PC-3 (cell line): Measurements from ENCODE around the gene BEX4.

Experiments
- EZH2 ChIP-seq: fragments of 300-600 bp; sonication (generic); IDR thresholded peaks from one replicate; pipeline ENCODE4 v1.6.1; 2017; ENCODE audit warnings: antibody characterized with exemption, mild to moderate bottlenecking, low read length; ENCODE audit not compliant: unreplicated experiment
- EZH2phosphoT487 ChIP-seq: fragments of 300-600 bp; sonication (generic); IDR thresholded peaks from 2 replicates; pipeline ENCODE4 v1.6.1; 2018; ENCODE audit warnings: mild to moderate bottlenecking, antibody characterized with exemption, low read length, borderline replicate concordance
- TF ChIP-seq, protein P1 (sequence below): fragments of 300-600 bp; sonication (generic); conservative IDR thresholded peaks from 2 replicates; pipeline ENCODE4 v1.5.1; 2017; ENCODE audit warnings: antibody characterized with exemption, low read depth, mild to moderate bottlenecking, low read length

DNA sequence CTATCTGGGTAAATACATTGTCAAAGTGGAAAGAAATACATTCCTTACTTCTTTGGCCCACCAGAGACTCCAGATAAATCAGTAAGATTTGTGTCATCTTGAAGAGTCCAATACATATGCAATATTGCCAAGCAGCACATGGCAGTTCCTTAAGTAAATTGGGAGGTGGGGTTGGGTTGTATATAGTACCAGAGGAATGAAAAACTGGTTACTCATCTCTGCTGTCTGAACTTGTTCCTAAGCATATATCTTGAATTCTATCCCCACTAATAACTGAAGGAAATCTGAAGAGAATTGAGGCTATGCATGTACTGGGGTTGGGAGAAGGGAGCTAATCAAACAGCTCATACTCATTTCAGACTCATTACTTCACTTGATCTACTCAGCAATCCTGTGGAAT lies 25.2 kb downstream of the BEX4 start:
- no peak for TF ChIP-seq EZH2phosphoT487
- TF ChIP-seq, protein P1, sequence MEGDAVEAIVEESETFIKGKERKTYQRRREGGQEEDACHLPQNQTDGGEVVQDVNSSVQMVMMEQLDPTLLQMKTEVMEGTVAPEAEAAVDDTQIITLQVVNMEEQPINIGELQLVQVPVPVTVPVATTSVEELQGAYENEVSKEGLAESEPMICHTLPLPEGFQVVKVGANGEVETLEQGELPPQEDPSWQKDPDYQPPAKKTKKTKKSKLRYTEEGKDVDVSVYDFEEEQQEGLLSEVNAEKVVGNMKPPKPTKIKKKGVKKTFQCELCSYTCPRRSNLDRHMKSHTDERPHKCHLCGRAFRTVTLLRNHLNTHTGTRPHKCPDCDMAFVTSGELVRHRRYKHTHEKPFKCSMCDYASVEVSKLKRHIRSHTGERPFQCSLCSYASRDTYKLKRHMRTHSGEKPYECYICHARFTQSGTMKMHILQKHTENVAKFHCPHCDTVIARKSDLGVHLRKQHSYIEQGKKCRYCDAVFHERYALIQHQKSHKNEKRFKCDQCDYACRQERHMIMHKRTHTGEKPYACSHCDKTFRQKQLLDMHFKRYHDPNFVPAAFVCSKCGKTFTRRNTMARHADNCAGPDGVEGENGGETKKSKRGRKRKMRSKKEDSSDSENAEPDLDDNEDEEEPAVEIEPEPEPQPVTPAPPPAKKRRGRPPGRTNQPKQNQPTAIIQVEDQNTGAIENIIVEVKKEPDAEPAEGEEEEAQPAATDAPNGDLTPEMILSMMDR: no peak
- no peak for TF ChIP-seq EZH2
